Left ventricle myocardium inferior (tissue), 1 donor: Measurements from ENCODE around the gene CEP55. TPM values are rescaled to one million over a fixed set of nuclear protein-coding genes. Genes with fewer than 3 reads are reported as not detected.

Source experiments
- DNase-seq: peaks from one replicate; pipeline ENCODE4 v3.0.0-alpha.2; 2020
- H3K27ac ChIP-seq: fragments of 200-600 bp; replicated peaks from 2 replicates; pipeline ENCODE4 v1.8.0; 2021
- H3K27me3 ChIP-seq: fragments of 200-600 bp; 2 replicates; pipeline ENCODE4 v1.8.0; 2021; ENCODE audit warnings: low read depth
- H3K36me3 ChIP-seq: fragments of 200-600 bp; 2 replicates; pipeline ENCODE4 v1.8.0; 2021
- H3K4me1 ChIP-seq: fragments of 200-600 bp; 2 replicates; pipeline ENCODE4 v1.8.0; 2021
- H3K4me3 ChIP-seq: fragments of 200-600 bp; 2 replicates; pipeline ENCODE4 v1.8.0; 2021; ENCODE audit warnings: mild to moderate bottlenecking, moderate library complexity
- H3K9me3 ChIP-seq: fragments of 200-600 bp; replicated peaks from 2 replicates; pipeline ENCODE4 v1.8.0; 2021
- CTCF ChIP-seq: fragments of 200-600 bp; IDR thresholded peaks from 2 replicates; pipeline ENCODE4 v1.8.0; 2021; ENCODE audit warnings: antibody characterized with exemption, mild to moderate bottlenecking, borderline replicate concordance
- intact Hi-C: fragments of 100-400 bp; cut with micrococcal nuclease; formaldehyde crosslinking; loops from one replicate; pipeline ENCODE4 v1.11.0; 2022
- total RNA-seq: library from RNA; stranded (reverse); fragmentation: NEBNext Ultra II Directional; extraction: Animal tissue kit (Norgen Biotek cat#: 25700); gene quantifications from one replicate; pipeline ENCODE4 v1.2.1, GENCODE V29; 2021
- donor health status: DM: no; HTN: yes; CAD: no; lungs with severe emphysema.

CEP55 gene
- total RNA-seq, 1 donor from 2014 or later = 0.66 TPM

GRCh38 chr10:93554760-93555432, 58.5 kb downstream of the CEP55 start:
- peak; percentile 69 for DNase-seq
- peaks cover 4% of the 10 kb centered on the region for H3K27me3 ChIP-seq
- no peak overlapping the region for H3K4me3 ChIP-seq
- peak; percentile 73 for TF ChIP-seq CTCF
- H3K9me3 ChIP-seq = peaks cover 5% of the 10 kb centered on the region
- intact Hi-C loops = loop anchor here (5.0 kb wide), 1 partner anchor 127 kb away; no protein-coding TSS in a partner anchor
- no peaks in the 10 kb centered on the region for H3K4me1 ChIP-seq
- H3K36me3 ChIP-seq = no peaks in the 10 kb centered on the region
- no peak overlapping the region for H3K27ac ChIP-seq

- H3K4me3 ChIP-seq = no peak overlapping the region
- intact Hi-C loops = no loop called here
- no peak for DNase-seq
- H3K4me1 ChIP-seq = no peaks in the 10 kb centered on the region
- peaks cover 5% of the 10 kb centered on the region for H3K9me3 ChIP-seq
- TF ChIP-seq CTCF = no peak
- H3K27ac ChIP-seq = no peak overlapping the region
- H3K36me3 ChIP-seq = no peaks in the 10 kb centered on the region
- peaks cover 33% of the 10 kb centered on the region for H3K27me3 ChIP-seq
Observed at GRCh38 chr10:93559490-93559889, 63.1 kb downstream of the CEP55 start.

GRCh38 chr10:93560541-93560940, 64.1 kb downstream of the CEP55 start:
- intact Hi-C loops = no loop called here
- H3K27ac ChIP-seq = no peak overlapping the region
- no peaks in the 10 kb centered on the region for H3K36me3 ChIP-seq
- H3K27me3 ChIP-seq = peaks cover 43% of the 10 kb centered on the region
- TF ChIP-seq CTCF = no peak
- H3K4me1 ChIP-seq = no peaks in the 10 kb centered on the region
- no peak for DNase-seq
- no peak overlapping the region for H3K4me3 ChIP-seq
- peaks cover 5% of the 10 kb centered on the region for H3K9me3 ChIP-seq

GRCh38 chr10:93565446-93565845, 69.0 kb downstream of the CEP55 start:
- intact Hi-C loops = no loop called here
- H3K27me3 ChIP-seq = peaks cover 88% of the 10 kb centered on the region
- peaks cover 16% of the 10 kb centered on the region for H3K4me1 ChIP-seq

GRCh38 chr10:93566435-93567276, 70.2 kb downstream of the CEP55 start, which contains the start of gene FFAR4:
FFAR4 (plus strand) TSS chr10:93566665; CDS start chr10:93566721, 56 bp downstream.
- intact Hi-C loops = no loop called here
- H3K4me1 ChIP-seq = peaks cover 16% of the 10 kb centered on the region
- no peaks in the 10 kb centered on the region for H3K36me3 ChIP-seq
- no peaks in the 10 kb centered on the region for H3K9me3 ChIP-seq
- peak within 1 kb of the TSS; percentile 51 for H3K4me3 ChIP-seq
- no peak within 1 kb of the TSS for H3K27ac ChIP-seq
- peaks cover 89% of the 10 kb centered on the region for H3K27me3 ChIP-seq
- DNase-seq = peak; percentile 45
- no peak for TF ChIP-seq CTCF

More at GRCh38 chr10:93565446-93565845, 69.0 kb downstream of the CEP55 start:
- H3K9me3 ChIP-seq = no peaks in the 10 kb centered on the region
- TF ChIP-seq CTCF = no peak
- H3K4me3 ChIP-seq = no peak overlapping the region
- no peaks in the 10 kb centered on the region for H3K36me3 ChIP-seq
- no peak overlapping the region for H3K27ac ChIP-seq
- no peak for DNase-seq
